ENCODE results near the gene TEX22. TPM values are rescaled to one million over a fixed set of nuclear protein-coding genes. Genes with fewer than 3 reads are reported as not detected.

The TEX22 gene
- total RNA-seq, 2 experiments from 2014 or later, result 1.2 to 2.2 TPM

- TF ChIP-seq CTCF (IDR thresholded peaks at IDR 0.05), result no peak
- Mint-ChIP-seq H3K4me3 (no peak overlapping the region), H3K4me1 (ENCODE audit: low read depth) (peaks cover 9% of the 10 kb centered on the region), H3K27ac (no peak overlapping the region), H3K36me3 (ENCODE audit: low read depth) (no peaks in the 10 kb centered on the region), H3K9me3 (no peaks in the 10 kb centered on the region), H3K27me3 (no peaks in the 10 kb centered on the region)
- ChIA-PET POLR2A (interaction anchor here (0.9 kb wide), 1 partner anchor 35 kb away, joined by 3 read pairs; no protein-coding TSS in a partner anchor), CTCF (interaction anchor here (1.9 kb wide), 1 partner anchor 113 kb away, joined by 5 read pairs; no protein-coding TSS in a partner anchor)
- DNase-seq (no peak), ATAC-seq (no peak)
- intact Hi-C loops (cut with micrococcal nuclease), result loop anchor here (10.0 kb wide), 1 partner anchor 68 kb away; no protein-coding TSS in a partner anchor
Observed at GRCh38 chr14:105376521-105377440, 21.6 kb upstream of the TEX22 start.

GRCh38 chr14:105377555-105378182, 20.7 kb upstream of the TEX22 start:
- H3K27me3 Mint-ChIP-seq, result no peaks in the 10 kb centered on the region
- POLR2A ChIA-PET, result no interaction called here

GRCh38 chr14:105378199-105378598, 20.1 kb upstream of the TEX22 start:
- no peaks in the 10 kb centered on the region for H3K9me3 Mint-ChIP-seq
- H3K27me3 Mint-ChIP-seq, result no peaks in the 10 kb centered on the region
- DNase-seq (no peak), ATAC-seq (no peak)
- no peak for TF ChIP-seq CTCF (IDR thresholded peaks at IDR 0.05)
- CTCF ChIA-PET, result interaction anchor here (0.9 kb wide), 1 partner anchor 103 kb away, joined by 3 read pairs; no protein-coding TSS in a partner anchor
- POLR2A ChIA-PET, result no interaction called here
- H3K36me3 Mint-ChIP-seq (ENCODE audit: low read depth), result no peaks in the 10 kb centered on the region
- no peak overlapping the region for H3K4me3 Mint-ChIP-seq
- no peak overlapping the region for H3K27ac Mint-ChIP-seq
- intact Hi-C loops (cut with micrococcal nuclease), result loop anchor here (10.0 kb wide), 1 partner anchor 67 kb away; no protein-coding TSS in a partner anchor
- H3K4me1 Mint-ChIP-seq (ENCODE audit: low read depth), result peaks cover 9% of the 10 kb centered on the region

More at GRCh38 chr14:105377555-105378182, 20.7 kb upstream of the TEX22 start:
- intact Hi-C loops (cut with micrococcal nuclease), result loop anchor here (10.0 kb wide), 1 partner anchor 67 kb away; no protein-coding TSS in a partner anchor
- no peaks in the 10 kb centered on the region for H3K9me3 Mint-ChIP-seq
- ATAC-seq (no peak), DNase-seq (no peak)
- H3K4me3 Mint-ChIP-seq, result no peak overlapping the region
- no peak for TF ChIP-seq CTCF (IDR thresholded peaks at IDR 0.05)
- no peak overlapping the region for H3K27ac Mint-ChIP-seq
- CTCF ChIA-PET, result no interaction called here
- H3K4me1 Mint-ChIP-seq (ENCODE audit: low read depth), result peaks cover 9% of the 10 kb centered on the region
- no peaks in the 10 kb centered on the region for H3K36me3 Mint-ChIP-seq (ENCODE audit: low read depth)

- Mint-ChIP-seq H3K27ac (no peak overlapping the region), H3K4me3 (no peak overlapping the region), H3K4me1 (ENCODE audit: low read depth) (peaks cover 9% of the 10 kb centered on the region), H3K27me3 (no peaks in the 10 kb centered on the region), H3K36me3 (ENCODE audit: low read depth) (no peaks in the 10 kb centered on the region), H3K9me3 (no peaks in the 10 kb centered on the region)
- DNase-seq (no peak), ATAC-seq (no peak)
- TF ChIP-seq CTCF (IDR thresholded peaks at IDR 0.05), result no peak
- POLR2A ChIA-PET, result no interaction called here
- CTCF ChIA-PET, result interaction anchor here (0.9 to 1.0 kb wide), 2 partner anchors 9 to 102 kb away, joined by 3 read pairs; no protein-coding TSS in a partner anchor
- intact Hi-C loops (cut with micrococcal nuclease), result loop anchor here (10.0 kb wide), 1 partner anchor 66 kb away; no protein-coding TSS in a partner anchor
Observed at GRCh38 chr14:105378873-105379685, 19.3 kb upstream of the TEX22 start.
